A673 (cell line): ENCODE data around the gene ZC3H18. TPM values are rescaled to one million over a fixed set of nuclear protein-coding genes. Genes with fewer than 3 reads are reported as not detected.

Source experiments
- BruUV-seq: library from RNA; stranded (reverse); fragments of 400-500 nt; replicated peaks from 2 replicates; lab custom pipeline; 2021; lab: Mats Ljungman, UMichigan
- CTCF ChIA-PET: fragments of 300-600 bp; sonication (Branson Sonifier 250); formaldehyde crosslinking; loops from one replicate; lab custom pipeline; 2022; ENCODE audit warnings: antibody characterized with exemption; lab: Charles Lee
- POLR2A ChIA-PET: fragments of 300-600 bp; sonication (Branson Sonifier 250); formaldehyde crosslinking; loops from one replicate; lab custom pipeline; 2022; ENCODE audit warnings: antibody characterized with exemption; ENCODE audit not compliant: low non-redundant PET; lab: Charles Lee
- DNase-seq: peaks from one replicate; pipeline ENCODE4 v3.0.0-alpha.2; 2015; ENCODE audit warnings: low spot score
- H3K27ac ChIP-seq: fragments of 200-600 bp; sonication (generic); 2 replicates; pipeline ENCODE4 v1.5.1; 2016; ENCODE audit warnings: mixed run types, low read depth, mild to moderate bottlenecking, mixed read lengths, antibody characterized with exemption, low read length; ENCODE audit not compliant: poor library complexity, severe bottlenecking
- H3K27me3 ChIP-seq: fragments of 200-600 bp; sonication (generic); replicated peaks from 2 replicates; pipeline ENCODE4 v1.6.1; 2017; ENCODE audit warnings: mixed run types, low read depth, mild to moderate bottlenecking, mixed read lengths, antibody characterized with exemption, low read length; ENCODE audit not compliant: insufficient read depth, poor library complexity
- H3K36me3 ChIP-seq: fragments of 200-600 bp; sonication (generic); 2 replicates; pipeline ENCODE4 v1.6.1; 2016; ENCODE audit warnings: mixed run types, mild to moderate bottlenecking, mixed read lengths, antibody characterized with exemption, low read length; ENCODE audit not compliant: insufficient read depth, poor library complexity, severe bottlenecking
- H3K4me1 ChIP-seq: fragments of 200-600 bp; sonication (generic); 2 replicates; pipeline ENCODE4 v1.6.1; 2017; ENCODE audit warnings: mixed run types, mild to moderate bottlenecking, mixed read lengths, antibody characterized with exemption, low read length; ENCODE audit not compliant: insufficient read depth, poor library complexity, severe bottlenecking
- H3K4me3 ChIP-seq: fragments of 200-600 bp; sonication (generic); 2 replicates; pipeline ENCODE4 v1.5.1; 2016; ENCODE audit warnings: low read depth, mixed run types, mild to moderate bottlenecking, mixed read lengths, low read length; ENCODE audit not compliant: poor library complexity, severe bottlenecking
- H3K9me3 ChIP-seq: fragments of 200-600 bp; sonication (generic); 2 replicates; pipeline ENCODE4 v1.6.1; 2016; ENCODE audit warnings: mixed run types, low read depth, mild to moderate bottlenecking, mixed read lengths, antibody characterized with exemption, low read length; ENCODE audit not compliant: poor library complexity, severe bottlenecking
- CTCF ChIP-seq: fragments of 300-800, 200-600 bp; sonication (generic); conservative IDR thresholded peaks from 2 replicates; pipeline ENCODE4 v1.5.1; 2017; ENCODE audit warnings: low read depth, mild to moderate bottlenecking, antibody characterized with exemption, low read length, moderate library complexity, mixed read lengths
- EZH2 ChIP-seq: fragments of 200-600 bp; sonication (generic); IDR thresholded peaks from 2 replicates; pipeline ENCODE4 v1.6.1; 2017; ENCODE audit warnings: borderline replicate concordance, low read depth, mild to moderate bottlenecking, mixed read lengths, antibody characterized with exemption, low read length; ENCODE audit not compliant: poor library complexity, severe bottlenecking
- intact Hi-C: fragments of 100-400 bp; cut with micrococcal nuclease; formaldehyde crosslinking; loops from one replicate; pipeline ENCODE4 v1.10.0; 2022; ENCODE audit not compliant: unreplicated experiment
- total RNA-seq: library from RNA; stranded (reverse); gene quantifications from 2 replicates; pipeline ENCODE4 v1.2.3, GENCODE V29; 2021

The ZC3H18 gene
- total RNA-seq, 1 experiment from 2014 or later: 83.4 TPM

- DNase-seq: no peak
- CTCF ChIA-PET: no interaction called here
- TF ChIP-seq EZH2 (no peak), CTCF (no peak)
- Histone ChIP-seq H3K4me3 (no peak overlapping the region), H3K27ac (no peak overlapping the region), H3K9me3 (no peaks in the 10 kb centered on the region), H3K4me1 (no peaks in the 10 kb centered on the region), H3K27me3 (no peaks in the 10 kb centered on the region), H3K36me3 (peaks cover 33% of the 10 kb centered on the region)
- no TSS peak for BruUV-seq
- POLR2A ChIA-PET: no interaction called here
- intact Hi-C loops: no loop called here
These were observed 41.0 kb downstream of the ZC3H18 start for GRCh38 chr16:88610909-88611812.

- intact Hi-C loops: no loop called here
- Histone ChIP-seq H3K4me1 (no peaks in the 10 kb centered on the region), H3K27me3 (no peaks in the 10 kb centered on the region), H3K36me3 (peaks cover 30% of the 10 kb centered on the region), H3K4me3 (no peak overlapping the region), H3K9me3 (no peaks in the 10 kb centered on the region), H3K27ac (no peak overlapping the region)
- ChIA-PET POLR2A (no interaction called here), CTCF (no interaction called here)
- no peak for TF ChIP-seq CTCF
- TF ChIP-seq EZH2: no peak
- BruUV-seq: no TSS peak
- no peak for DNase-seq
These were observed 43.1 kb downstream of the ZC3H18 start for GRCh38 chr16:88613293-88613692.

GRCh38 chr16:88613911-88614817 lies 44.0 kb downstream of the ZC3H18 start:
- DNase-seq: no peak
- TF ChIP-seq CTCF (no peak), EZH2 (no peak)
- CTCF ChIA-PET: no interaction called here
- H3K4me1 ChIP-seq: no peaks in the 10 kb centered on the region
- peaks cover 27% of the 10 kb centered on the region for H3K36me3 ChIP-seq
- intact Hi-C loops: no loop called here
- no peaks in the 10 kb centered on the region for H3K9me3 ChIP-seq
- BruUV-seq: no TSS peak
- no peak overlapping the region for H3K27ac ChIP-seq
- POLR2A ChIA-PET: no interaction called here
- no peak overlapping the region for H3K4me3 ChIP-seq
- H3K27me3 ChIP-seq: no peaks in the 10 kb centered on the region
